NCI-H774 (cell line): ENCODE measurements around the gene RAB34.
A peak's percentile ranks its signal among the peaks of the same experiment; 100 is the strongest.
"Not testable (repeated sequence)": the region's sequence is repeated elsewhere in the genome, so short reads cannot be mapped to it uniquely, and the experiment has no call there.

ENCODE experiments used
- DNase-seq: peaks from one replicate; lab custom pipeline; 2025; lab: John Stamatoyannopoulos, UW

The RAB34 gene

DNA sequence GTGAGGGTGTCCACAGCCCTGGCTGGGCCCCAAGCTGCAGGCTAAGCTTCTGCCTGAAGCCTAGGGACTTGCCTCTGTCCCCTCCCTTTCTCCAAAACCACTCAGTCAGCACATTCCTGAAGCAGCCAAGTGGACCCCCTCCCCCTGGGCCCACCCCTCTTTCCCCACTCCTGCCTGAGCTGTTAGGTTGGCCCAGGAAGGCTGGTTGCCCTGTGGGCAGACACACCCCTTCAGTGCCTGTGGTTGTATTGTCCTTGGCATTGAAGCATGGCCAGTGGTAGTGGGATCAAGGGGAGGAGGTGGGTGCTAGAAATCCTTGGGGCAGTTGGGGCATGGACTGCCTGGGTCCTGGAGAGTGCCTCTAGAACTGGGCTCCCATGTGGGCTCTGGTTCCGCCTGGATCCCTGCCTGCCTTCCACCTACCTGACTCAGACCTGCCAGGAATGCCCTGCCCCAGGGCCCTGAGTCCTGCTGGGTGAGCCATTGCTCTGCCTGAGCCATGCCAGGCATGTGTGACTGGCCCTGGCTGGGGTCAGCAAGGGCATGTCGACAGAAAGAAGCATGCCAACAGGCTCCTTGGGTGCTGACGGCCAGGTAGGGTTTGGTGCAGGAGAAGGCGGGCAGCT lies 28.2 kb upstream of the RAB34 start:
- no peak for DNase-seq

DNA sequence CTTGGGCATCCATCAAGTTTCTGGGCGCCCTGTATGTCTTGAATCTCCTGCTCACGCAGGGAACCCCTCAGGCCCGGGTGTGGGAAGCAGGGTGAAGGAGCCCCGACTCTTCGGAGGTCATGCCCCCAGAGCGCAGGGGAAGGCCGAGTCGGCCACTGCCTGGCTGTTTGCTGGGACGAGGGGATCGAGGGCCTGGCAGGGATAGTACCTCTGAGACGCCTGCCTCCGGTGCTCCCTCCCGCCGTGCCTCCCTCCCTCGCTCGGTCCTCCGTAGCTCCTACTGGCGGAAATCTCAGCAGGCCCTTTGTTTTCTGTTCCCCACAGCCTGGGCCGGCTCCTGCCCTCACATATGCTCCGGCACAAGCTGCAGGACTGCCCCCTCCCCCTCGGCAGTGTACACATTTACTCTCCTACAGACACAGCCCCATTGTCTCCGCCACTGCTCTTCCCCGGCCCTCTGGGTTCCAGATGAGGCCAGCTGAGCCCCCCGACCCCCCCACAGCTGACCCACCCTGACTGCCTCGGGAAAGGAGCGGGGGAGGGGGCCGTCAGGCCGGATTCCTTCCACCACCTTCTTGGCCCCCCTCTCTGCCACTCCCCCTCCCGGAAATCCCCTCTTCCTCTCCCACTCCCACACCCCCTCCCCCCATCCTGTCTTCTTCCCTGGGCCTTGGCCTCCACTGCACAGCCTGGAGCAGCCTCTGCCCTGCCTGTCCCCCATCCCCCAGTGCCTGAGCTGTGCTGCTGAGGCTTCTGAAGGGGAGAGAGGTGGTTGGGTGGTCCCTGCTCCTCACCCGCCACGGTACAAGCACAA lies 27.5 kb upstream of the RAB34 start:
- DNase-seq = peak; percentile 22

DNA sequence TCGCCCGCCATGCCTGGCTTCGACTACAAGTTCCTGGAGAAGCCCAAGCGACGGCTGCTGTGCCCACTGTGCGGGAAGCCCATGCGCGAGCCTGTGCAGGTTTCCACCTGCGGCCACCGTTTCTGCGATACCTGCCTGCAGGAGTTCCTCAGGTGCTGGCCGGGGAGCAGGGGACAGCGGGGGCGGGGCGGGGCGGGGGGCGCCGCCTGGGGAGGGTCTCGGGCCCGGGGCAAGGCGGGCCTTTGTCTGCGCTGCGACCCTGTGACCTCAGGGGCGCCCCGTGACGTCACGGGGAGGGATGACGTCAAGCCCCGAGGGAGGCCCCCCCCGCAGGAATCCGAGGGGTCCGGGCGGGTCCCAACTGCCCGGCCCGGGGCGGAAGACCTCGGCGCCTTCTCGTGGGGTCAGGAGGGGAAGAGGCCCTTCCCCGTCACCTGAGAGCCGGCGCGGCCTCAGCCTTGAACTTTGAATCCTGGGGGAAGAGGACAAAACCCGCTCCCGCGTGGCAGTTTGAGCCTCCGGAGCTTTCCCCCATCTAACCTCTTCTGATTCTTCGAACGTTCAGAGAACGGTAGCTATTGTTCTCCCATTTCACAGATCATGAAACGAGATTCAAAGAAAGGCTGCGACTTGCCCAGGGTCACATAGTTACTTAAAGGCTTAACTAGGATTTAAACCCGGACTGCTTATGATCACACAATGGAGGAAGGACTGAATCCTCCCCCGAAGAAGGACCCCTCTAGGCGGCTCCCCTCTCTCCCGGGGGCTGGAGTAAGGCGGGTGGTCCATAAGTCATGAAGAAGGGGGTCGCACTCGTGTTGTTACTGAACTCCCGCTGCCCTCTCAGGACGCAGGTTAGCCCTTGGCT lies 26.7 kb upstream of the RAB34 start:
- peak; percentile 42 for DNase-seq

DNA sequence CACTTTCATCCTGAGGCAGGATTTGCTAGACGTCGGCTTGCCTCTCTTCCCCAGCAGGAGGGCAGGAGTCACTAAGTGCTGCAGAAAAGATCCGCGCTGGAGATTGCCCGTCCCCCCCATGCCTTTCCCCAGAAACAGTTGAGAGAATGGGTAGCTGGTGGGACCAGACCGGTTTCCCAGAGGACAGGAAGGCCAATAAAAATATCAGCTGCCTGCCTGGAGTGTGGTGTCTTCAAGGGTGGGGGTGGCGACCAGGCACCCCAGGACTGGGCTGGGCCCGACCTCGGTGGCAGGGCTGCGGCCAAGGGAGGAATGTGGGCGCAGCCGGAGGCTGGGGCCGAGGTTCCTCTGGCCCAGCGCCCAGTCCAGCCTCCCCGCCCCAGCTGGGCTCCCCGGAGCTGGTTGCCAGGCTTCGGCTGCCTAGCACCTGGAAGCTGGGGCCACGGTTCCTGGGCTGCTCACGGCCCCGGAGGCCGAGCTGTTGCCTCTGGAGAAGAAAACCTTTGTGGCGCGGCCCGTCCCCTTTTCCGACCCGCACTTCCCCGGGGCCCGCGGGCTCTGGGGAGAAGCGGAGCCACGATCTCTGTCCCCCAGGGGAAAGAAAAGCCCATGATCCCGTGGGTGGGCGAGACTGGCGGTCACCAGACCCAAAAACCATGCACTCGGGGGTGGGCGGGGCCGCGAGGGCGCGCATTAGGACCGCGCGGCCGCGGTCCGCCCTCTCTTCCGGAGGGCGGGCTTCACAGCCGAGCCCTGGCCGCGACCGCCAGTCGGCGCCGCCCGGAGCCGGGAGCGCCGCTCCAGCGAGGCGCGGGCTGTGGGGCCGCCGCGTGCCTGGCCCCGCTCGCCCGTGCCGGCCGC lies 25.8 kb upstream of the RAB34 start, which contains the start of gene TRAF4:
Gene TRAF4 (plus strand): TSS at position 769 of the 861 bp plus-strand sequence. CDS start 102 bp downstream, outside the sequence.
- peak; percentile 83 for DNase-seq

DNA sequence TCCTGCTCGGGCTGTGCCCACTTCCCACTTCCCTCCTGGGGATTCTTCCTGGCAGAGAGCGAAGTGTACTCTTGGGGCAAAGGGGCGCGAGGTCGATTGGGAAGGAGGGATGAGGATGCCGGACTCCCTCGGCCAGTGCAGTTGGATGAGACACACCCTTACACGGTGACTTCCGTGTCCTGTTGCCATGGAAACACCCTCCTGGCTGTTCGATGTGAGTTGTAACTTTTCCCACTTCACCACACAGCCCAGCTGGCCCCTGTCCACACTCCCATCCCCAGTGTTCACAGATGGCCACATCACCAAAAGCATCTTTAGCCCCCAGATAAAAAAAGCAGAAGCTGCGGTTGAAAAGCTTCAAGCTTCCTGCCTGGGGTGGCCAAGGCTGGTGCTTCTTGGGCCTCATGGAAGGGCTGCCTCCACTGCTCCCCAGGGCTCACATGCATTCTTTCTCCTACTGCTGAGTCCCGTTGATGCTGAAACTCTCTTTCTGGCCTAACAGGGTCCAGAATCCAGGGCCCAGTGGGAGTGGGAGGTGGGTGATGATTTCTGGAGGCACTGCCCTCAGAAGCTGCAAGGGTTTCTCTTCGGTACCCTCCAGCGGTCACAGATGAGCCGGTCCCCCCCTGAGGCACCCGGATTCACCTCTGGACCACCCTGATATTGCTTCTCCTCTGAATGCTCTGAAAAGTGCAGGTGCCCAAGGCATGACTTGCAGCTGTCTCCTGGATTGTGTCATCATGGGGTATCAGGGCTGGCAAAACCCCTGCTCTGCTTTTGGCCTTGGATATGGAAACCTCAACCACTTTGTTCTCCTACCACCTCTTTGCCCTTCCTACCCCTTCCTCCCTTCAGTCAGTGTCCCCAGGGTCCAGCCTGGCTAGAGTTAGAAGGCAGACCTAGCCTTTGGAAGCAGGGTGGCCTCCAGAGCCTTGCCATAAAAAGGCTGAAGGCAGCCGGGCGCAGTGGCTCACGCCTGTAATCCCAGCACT lies 24.0 kb upstream of the RAB34 start:
- DNase-seq = no peak

DNA sequence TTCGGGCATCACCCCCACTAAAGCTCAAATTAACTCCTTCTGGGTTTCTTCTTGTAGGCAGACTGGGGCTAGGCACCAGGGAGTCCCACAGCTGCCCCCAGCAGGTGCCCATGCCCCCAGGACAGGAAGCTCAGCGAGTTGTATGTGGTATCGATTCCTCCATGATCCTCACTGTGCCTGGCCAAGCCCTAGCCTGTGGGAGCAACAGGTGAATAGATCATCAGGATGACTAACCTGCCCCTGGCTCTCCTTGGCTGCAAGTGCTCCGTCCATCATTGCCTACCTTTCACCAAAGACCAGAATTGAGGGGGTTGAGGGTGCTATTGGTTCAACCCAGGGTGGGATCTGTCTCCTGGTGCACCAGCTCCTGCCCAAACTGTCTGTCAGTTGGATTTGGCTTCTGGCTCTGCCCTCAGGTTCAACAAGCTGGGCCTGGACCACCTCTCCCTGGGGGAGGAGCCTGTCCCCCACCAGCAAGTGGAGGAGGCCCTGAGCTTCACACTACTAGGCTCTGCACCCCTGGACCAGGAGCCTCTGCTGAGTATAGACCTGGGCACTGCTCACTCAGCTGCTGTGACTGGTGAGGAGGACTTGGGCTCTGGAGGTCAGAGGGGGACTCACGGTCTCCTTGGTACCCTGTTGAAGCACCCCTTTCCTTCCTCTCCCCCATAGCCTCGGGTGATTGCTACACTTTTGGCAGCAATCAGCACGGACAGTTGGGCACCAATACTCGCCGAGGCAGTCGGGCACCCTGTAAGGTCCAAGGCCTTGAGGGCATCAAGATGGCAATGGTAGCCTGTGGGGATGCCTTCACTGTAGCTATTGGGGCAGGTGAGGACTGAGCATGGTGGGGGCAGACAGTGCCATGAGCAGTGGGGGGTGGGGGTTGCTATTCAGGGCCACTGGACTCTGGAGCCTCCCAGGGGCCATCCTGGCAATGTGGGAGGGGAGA lies 23.0 kb upstream of the RAB34 start:
- no peak for DNase-seq

DNA sequence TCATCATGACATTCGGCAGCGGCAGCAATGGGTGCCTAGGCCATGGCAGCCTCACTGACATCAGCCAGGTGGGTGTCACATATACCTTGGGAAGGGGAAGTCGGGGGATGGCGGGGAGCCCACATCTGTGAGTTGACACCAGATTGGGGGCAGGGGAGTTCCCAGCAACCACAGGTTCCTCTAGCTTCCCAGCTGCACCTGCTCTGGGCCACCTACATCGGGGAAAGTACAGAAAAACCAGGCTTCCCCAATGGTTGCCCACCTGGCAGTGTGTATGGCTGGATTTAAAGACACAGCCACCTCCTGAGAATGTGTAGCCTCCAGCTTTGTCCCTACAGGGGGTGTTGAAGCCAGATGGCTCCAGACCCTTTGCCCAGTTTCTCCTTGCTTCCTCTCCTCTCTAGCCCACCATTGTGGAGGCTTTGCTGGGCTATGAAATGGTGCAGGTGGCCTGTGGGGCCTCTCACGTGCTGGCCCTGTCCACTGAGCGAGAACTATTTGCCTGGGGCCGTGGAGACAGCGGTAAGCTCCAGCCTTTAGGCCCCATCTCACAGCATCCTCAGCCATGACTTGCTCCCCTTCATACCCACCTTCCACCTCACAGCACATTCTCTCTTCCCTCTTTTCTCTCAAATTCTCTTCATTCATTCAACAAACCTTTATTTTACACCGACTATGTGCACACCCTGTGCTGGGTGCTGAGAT lies 21.2 kb upstream of the RAB34 start:
- no peak for DNase-seq

DNA sequence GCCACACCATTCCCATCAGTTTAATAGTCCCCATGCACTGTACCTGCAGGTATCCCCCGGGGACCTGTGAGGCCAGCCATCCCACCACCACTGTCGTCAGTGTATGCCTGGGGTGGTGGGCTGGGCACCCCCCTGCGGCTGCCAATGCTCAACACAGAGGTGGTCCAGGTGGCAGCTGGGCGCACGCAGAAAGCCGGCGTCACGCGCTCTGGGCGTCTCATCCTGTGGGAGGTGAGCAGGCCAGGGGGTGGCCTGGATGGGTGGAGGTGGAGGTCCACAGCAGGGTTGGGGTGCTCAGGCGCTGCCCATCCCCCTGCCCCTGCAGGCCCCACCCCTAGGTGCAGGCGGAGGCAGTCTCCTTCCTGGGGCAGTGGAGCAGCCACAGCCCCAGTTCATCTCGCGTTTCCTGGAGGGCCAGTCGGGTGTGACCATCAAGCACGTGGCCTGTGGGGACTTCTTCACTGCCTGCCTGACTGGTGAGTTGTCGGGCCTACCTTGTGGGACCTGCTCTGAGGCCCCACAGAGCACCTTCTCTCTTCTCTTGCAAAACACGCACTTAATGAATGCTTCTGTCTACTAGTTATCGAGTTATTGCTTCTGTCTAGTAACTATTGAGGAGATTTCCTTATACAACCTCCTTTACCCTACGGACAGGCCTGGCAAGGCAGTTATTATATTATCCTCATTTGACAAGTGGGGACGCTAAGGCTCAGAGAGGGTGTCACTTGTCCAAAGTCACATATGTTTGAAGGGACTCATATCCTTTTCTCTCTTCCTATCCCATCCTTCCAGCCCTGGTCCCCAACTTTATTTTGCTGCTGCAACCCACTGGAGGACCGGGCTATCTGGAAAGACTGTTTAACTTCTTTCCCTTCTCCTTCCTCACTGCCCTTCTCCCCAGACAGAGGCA lies 20.4 kb upstream of the RAB34 start:
- DNase-seq = no peak

DNA sequence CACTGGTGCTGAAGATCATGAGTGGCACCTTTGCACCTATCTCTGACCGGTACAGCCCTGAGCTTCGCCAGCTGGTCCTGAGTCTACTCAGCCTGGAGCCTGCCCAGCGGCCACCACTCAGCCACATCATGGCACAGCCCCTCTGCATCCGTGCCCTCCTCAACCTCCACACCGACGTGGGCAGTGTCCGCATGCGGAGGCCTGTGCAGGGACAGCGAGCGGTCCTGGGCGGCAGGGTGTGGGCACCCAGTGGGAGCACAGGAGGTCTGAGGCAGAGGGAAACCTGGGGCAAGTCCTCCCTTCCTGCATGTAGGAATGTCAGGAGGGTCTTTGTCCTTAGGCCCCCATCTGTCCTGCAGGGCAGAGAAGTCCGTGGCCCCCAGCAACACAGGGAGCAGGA lies 19.6 kb upstream of the RAB34 start:
- no peak for DNase-seq

DNA sequence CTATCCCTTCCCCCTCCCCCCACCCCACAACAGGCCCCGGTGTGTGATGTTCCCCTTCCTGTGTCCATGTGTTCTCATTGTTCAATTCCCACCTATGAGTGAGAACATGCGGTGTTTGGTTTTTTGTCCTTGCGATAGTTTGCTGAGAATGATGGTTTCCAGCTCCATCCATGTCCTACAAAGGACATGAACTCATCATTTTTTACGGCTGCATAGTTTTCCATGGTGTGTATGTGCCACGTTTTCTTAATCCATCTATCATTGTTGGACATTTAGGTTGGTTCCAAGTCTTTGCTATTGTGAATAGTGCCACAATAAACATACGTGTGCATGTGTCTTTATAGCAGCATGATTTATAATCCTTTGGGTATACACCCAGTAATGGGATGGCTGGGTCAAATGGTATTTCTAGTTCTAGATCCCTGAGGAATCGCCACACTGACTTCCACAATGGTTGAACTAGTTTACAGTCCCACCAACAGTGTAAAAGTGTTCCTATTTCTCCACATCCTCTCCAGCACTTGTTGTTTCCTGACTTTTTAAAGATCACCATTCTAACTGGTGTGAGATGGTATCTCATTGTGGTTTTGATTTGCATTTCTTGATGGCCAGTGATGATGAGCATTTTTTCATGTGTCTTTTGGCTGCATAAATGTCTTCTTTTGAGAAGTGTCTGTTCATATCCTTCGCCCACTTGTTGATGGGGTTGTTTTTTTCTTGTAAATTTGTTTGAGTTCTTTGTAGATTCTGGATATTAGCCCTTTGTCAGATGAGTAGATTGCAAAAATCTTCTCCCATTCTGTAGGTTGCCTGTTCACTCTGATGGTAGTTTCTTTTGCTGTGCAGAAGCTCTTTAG lies 18.5 kb upstream of the RAB34 start:
- not testable (repeated sequence) for DNase-seq

DNA sequence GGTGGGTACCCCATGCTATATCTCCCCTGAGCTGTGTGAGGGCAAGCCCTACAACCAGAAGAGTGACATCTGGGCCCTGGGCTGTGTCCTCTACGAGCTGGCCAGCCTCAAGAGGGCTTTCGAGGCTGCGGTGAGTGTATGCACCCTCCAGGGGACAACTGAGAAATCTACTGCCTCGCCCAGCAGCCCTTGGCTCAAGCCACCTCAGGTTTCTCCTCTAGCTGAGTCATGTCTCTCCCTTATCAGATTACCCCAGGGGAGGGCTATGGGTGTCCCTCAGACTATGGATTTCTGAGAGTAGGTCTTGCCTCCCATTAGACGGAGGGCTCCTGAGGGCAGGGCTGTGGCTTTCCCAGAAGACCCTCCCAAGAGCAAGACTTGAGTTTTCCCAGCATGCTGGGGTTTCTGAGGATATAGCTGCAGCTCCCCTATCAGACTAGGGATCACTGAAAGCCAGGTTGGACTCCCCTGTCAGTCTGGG lies 17.6 kb upstream of the RAB34 start:
- no peak for DNase-seq

DNA sequence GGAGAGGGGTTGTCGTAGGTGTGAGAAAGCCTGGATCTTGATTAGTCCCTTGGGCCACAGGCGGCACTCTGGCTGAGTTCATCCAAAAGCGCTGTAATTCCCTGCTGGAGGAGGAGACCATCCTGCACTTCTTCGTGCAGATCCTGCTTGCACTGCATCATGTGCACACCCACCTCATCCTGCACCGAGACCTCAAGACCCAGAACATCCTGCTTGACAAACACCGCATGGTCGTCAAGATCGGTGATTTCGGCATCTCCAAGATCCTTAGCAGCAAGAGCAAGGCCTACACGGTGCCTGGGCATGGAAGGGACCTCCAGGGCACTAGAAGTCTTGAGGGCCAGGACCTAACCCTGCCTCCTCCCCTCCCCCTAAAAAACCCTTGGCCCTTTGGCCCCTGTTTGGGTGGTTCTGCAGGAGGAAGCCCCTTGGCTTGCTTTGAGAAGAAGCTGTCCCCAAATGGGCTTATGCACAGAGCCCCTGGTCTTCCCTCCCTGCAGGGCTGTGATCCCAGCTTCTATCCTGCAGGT lies 17.1 kb upstream of the RAB34 start:
- DNase-seq = no peak

DNA sequence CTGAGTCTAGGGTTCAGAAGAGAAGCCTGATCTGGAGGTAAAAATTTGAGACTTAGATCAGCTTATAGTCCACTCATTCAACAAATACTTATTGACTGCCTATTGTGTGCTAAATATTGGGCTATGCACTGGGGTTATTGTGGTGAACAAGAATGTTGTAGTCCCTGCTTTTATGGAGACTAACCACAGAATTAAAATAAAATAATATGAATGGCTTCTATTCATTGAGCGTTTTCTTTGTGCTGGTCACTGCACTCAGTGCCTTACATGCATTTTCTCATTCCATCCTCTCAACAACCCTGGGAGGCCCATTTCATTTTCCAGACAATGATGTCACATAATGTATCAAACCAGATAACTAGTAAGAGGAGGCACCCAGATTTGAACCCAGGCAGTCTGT lies 15.7 kb upstream of the RAB34 start:
- DNase-seq = no peak

DNA sequence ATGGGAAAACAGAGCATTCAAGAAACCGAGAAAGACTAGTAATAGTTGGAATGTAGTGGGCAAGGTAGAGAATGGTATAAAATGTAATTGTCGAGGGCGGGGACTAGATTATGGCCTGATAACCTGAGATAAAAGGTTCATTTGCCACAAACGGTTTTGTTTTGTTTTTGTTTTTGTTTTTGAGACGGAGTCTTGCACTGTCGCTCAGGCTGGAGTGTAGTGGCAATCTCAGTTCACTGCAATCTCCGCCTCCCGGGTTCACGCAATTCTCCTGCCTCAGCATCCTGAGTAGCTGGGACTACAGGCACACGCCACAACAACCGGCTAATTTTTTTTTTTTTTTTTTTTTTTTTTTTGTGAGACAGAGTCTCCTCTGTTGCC lies 12.3 kb upstream of the RAB34 start:
- no peak for DNase-seq

DNA sequence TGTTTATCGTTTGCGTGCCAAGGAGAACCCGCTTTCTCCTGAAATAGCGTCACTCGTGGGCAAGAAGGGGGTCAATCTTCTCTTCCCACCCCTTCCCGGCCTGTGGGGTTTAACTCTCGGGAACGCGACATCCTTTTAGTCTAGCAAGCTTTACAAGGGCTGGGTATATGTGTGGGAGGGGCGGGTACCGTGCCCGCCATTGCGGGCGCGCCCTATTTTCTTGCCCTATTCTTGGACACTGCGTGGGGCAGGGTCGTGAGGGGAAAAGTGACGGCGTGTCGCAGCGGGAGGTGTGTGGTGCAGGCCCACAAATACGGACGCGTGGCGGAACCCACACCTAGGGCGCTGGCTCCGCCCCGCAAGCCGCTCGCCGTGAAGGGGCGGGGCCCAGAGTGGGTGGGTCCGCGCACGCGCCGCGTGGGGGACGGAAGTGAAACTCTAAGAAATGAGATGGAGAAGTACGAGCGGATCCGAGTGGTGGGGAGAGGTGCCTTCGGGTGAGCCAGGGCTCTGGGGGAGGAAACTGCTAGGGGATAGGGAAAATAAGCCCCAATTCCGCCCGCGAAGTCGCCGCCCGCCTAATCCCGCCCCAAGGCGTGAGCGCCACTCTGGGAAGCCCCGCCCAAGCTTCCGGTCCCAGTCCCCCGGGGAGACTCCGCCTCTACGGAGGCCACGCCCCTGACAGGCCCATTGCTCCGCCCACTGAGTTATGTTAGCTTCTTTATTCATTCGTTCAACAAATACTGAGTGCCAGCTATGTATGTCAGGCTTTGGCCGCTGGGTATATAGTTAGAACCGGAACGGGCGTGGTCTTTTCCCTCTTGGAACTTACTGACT lies 10.9 kb upstream of the RAB34 start, which contains the start of gene NEK8:
Gene NEK8 (plus strand): TSS at position 425 of the 837 bp plus-strand sequence. CDS start 26 bp downstream, at position 451.
- peak; percentile 96 for DNase-seq
